ENCODE results near the gene CNTNAP5. TPM values are rescaled to one million over a fixed set of nuclear protein-coding genes. Genes with fewer than 3 reads are reported as not detected.

The CNTNAP5 gene
- total and polyA plus RNA-seq, 2 donors (not counting 1 experiment from before 2014, with no cell fraction given): not detected

GRCh38 chr2:124559236-124559635 lies 534.1 kb downstream of the CNTNAP5 start:
- Mint-ChIP-seq H3K9me3 (ENCODE audit: insufficient read depth) (peaks cover 2% of the 10 kb centered on the region), H3K4me1 (no peaks in the 10 kb centered on the region), H3K27me3 (no peaks in the 10 kb centered on the region), H3K4me3 (no peak overlapping the region), H3K27ac (no peak overlapping the region)
- Histone ChIP-seq H3K4me1 (ENCODE audit: control insufficient read depth in 2 of 2, insufficient read depth in 2 of 2, low read length in 2 of 2) (no peaks in the 10 kb centered on the region), H3K9me3 (ENCODE audit: control extremely low read depth in 1 of 3, control insufficient read depth in 2 of 3, insufficient read depth in 1 of 3, low read length in 2 of 3) (no peaks in the 10 kb centered on the region), H2AFZ (ENCODE audit: insufficient read depth, low read depth, low read length, poor library complexity, severe bottlenecking) (no peak overlapping the region), H3K4me3 (ENCODE audit: control extremely low read depth in 1 of 5, extremely low read depth in 1 of 5, insufficient read depth in 1 of 5, low read depth in 2 of 5, low read length in 4 of 5) (no peak overlapping the region), H3K36me3 (replicated peaks in 1 of 2; ENCODE audit: control extremely low read depth in 1 of 2, control insufficient read depth in 1 of 2, extremely low read depth in 1 of 2, insufficient read depth in 2 of 2, low read length in 1 of 2) (no peaks in the 10 kb centered on the region), H4K20me1 (ENCODE audit: control insufficient read depth, insufficient read depth, low read length, poor library complexity, severe bottlenecking) (no peaks in the 10 kb centered on the region), H3K79me2 (ENCODE audit: control insufficient read depth, insufficient read depth, low read length) (no peaks in the 10 kb centered on the region), H3K9ac (ENCODE audit: low read length) (no peak overlapping the region), H3K4me2 (replicated peaks; ENCODE audit: low read depth, low read length, poor library complexity, severe bottlenecking) (no peak overlapping the region), H3K27ac (ENCODE audit: low read length in 2 of 2) (no peak overlapping the region), H3K27me3 (replicated peaks in 1 of 4; ENCODE audit: control extremely low read depth in 1 of 4, control insufficient read depth in 3 of 4, insufficient read depth in 4 of 4, low read length in 3 of 4) (no peaks in the 10 kb centered on the region)
- CTCF ChIA-PET: no interaction called here
- ATAC-seq (ENCODE audit: low read depth) (no peak), DNase-seq (no peak)
- POLR2A ChIA-PET: no interaction called here
- TF ChIP-seq, protein P1, sequence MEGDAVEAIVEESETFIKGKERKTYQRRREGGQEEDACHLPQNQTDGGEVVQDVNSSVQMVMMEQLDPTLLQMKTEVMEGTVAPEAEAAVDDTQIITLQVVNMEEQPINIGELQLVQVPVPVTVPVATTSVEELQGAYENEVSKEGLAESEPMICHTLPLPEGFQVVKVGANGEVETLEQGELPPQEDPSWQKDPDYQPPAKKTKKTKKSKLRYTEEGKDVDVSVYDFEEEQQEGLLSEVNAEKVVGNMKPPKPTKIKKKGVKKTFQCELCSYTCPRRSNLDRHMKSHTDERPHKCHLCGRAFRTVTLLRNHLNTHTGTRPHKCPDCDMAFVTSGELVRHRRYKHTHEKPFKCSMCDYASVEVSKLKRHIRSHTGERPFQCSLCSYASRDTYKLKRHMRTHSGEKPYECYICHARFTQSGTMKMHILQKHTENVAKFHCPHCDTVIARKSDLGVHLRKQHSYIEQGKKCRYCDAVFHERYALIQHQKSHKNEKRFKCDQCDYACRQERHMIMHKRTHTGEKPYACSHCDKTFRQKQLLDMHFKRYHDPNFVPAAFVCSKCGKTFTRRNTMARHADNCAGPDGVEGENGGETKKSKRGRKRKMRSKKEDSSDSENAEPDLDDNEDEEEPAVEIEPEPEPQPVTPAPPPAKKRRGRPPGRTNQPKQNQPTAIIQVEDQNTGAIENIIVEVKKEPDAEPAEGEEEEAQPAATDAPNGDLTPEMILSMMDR (IDR thresholded peaks at IDR 0.05): no peak
- no peak for TF ChIP-seq EZH2 (IDR thresholded peaks at IDR 0.05; ENCODE audit: borderline replicate concordance, insufficient read depth, low read depth, low read length, poor library complexity, severe bottlenecking)
- WGBS (ENCODE audit: insufficient coverage): no CpG with 5 or more reads among the region's 2 CpGs
- intact Hi-C loops (cut with micrococcal nuclease): no loop called here

DNA sequence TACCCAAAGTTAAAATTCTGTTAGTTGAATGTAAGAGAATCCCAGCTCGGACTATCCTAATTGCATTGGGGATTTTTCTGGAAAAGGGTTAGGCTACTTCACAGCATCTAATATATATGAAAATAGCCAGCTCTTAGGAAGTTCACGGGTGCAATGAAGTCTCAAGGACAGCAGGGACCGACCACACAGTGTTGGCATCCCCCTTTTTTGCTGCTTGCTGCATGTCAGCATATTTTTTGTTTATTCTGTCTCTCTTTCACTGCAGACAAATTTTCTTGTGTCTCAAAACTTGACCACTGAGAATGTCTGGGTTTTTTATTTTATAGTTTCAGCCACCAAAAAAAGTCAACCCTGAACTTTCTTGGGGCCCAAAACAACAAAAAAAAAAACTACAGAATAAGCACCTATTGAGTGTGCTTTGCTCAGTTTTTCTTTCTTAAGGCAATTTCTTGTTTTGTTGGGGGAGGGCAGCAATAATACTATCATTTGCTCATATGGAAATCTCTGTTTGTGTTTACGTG lies 535.6 kb downstream of the CNTNAP5 start:
- Histone ChIP-seq H3K36me3 (replicated peaks in 1 of 2; ENCODE audit: control extremely low read depth in 1 of 2, control insufficient read depth in 1 of 2, extremely low read depth in 1 of 2, insufficient read depth in 2 of 2, low read length in 1 of 2) (no peaks in the 10 kb centered on the region), H4K20me1 (ENCODE audit: control insufficient read depth, insufficient read depth, low read length, poor library complexity, severe bottlenecking) (no peaks in the 10 kb centered on the region), H3K27me3 (replicated peaks in 1 of 4; ENCODE audit: control extremely low read depth in 1 of 4, control insufficient read depth in 3 of 4, insufficient read depth in 4 of 4, low read length in 3 of 4) (no peaks in the 10 kb centered on the region), H3K9ac (ENCODE audit: low read length) (no peak overlapping the region), H3K4me2 (replicated peaks; ENCODE audit: low read depth, low read length, poor library complexity, severe bottlenecking) (no peak overlapping the region), H3K27ac (ENCODE audit: low read length in 2 of 2) (no peak overlapping the region), H3K9me3 (ENCODE audit: control extremely low read depth in 1 of 3, control insufficient read depth in 2 of 3, insufficient read depth in 1 of 3, low read length in 2 of 3) (no peaks in the 10 kb centered on the region), H3K4me3 (ENCODE audit: control extremely low read depth in 1 of 5, extremely low read depth in 1 of 5, insufficient read depth in 1 of 5, low read depth in 2 of 5, low read length in 4 of 5) (no peak overlapping the region), H3K4me1 (ENCODE audit: control insufficient read depth in 2 of 2, insufficient read depth in 2 of 2, low read length in 2 of 2) (no peaks in the 10 kb centered on the region), H2AFZ (ENCODE audit: insufficient read depth, low read depth, low read length, poor library complexity, severe bottlenecking) (no peak overlapping the region), H3K79me2 (ENCODE audit: control insufficient read depth, insufficient read depth, low read length) (no peaks in the 10 kb centered on the region)
- WGBS (ENCODE audit: insufficient coverage): 20% methylated on average over 1 of the region's 4 CpGs
- intact Hi-C loops (cut with micrococcal nuclease): no loop called here
- no peaks in the 10 kb centered on the region for H3K4me1 Mint-ChIP-seq
- H3K27ac Mint-ChIP-seq: no peak overlapping the region
- ATAC-seq (ENCODE audit: low read depth) (no peak), DNase-seq (no peak)
- no peaks in the 10 kb centered on the region for H3K27me3 Mint-ChIP-seq
- ChIA-PET CTCF (no interaction called here), POLR2A (no interaction called here)
- no peaks in the 10 kb centered on the region for H3K9me3 Mint-ChIP-seq (ENCODE audit: insufficient read depth)
- TF ChIP-seq, protein P1 (IDR thresholded peaks at IDR 0.05): no peak
- TF ChIP-seq EZH2 (IDR thresholded peaks at IDR 0.05; ENCODE audit: borderline replicate concordance, insufficient read depth, low read depth, low read length, poor library complexity, severe bottlenecking): no peak
- H3K4me3 Mint-ChIP-seq: no peak overlapping the region
